NCI-H128 (cell line): ENCODE data around the gene TSC22D1.

ENCODE experiments used
- DNase-seq: peaks from one replicate; lab custom pipeline; 2025; ENCODE audit not compliant: unreplicated experiment; lab: John Stamatoyannopoulos, UW

The TSC22D1 gene

GRCh38 chr13:44433863-44434765, 142.0 kb downstream of the TSC22D1 start:
- no peak for DNase-seq

GRCh38 chr13:44432650-44433049, 143.5 kb downstream of the TSC22D1 start:
- no peak for DNase-seq

DNA sequence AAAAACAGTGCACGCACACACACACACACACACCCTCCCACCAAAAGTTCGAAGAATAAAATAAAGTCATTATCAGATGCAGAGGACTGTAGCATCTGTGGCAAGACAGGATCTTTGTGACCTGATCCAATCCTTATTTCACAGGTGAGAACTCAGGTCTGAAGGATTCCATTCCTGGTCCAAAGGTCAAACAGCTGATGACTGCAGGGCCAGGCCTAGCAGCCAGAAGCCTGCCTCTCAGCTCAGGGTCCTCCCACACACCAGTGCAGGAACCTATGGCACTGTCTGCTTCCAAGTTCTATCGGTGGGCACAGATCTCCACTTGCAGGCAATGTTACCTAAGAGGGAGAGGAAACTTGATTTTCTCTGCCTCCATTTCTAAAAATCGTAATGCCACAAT, 145.0 kb downstream of the TSC22D1 start:
- no peak for DNase-seq

GRCh38 chr13:44429311-44429710, 146.8 kb downstream of the TSC22D1 start:
- DNase-seq: no peak

DNA sequence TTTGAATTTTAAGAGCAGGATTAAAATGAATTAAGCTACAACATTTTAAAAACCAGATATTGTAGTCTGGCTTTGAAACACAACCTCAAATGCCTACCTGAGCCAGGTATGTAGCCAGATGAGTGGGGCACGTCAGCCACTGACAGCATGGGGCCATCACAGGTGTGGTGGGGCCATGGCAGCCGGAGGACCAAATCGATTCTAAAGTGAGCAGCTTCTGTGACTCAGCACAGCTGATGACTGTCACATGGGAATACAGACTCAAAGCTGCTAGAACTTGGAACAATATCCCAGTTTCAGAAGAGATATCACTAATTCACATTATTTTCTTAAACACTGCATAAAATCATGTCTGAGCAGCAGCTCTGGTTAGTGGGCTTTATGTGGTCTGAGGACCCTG, 149.7 kb downstream of the TSC22D1 start:
- no peak for DNase-seq

DNA sequence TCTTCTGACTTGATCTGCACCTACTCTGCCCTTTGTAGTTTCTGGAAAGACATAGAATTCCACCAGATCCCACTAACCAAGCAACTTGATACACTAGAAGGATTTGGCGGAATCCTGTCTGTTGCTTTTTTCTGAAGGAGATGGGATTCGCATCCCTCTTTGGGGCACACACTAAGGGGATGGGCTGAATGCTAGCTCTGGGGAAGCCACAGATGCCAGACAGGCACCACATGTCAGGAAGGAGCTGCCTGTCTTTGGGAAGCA, 150.4 kb downstream of the TSC22D1 start:
- no peak for DNase-seq

GRCh38 chr13:44425041-44425814, 150.9 kb downstream of the TSC22D1 start:
- DNase-seq: no peak

GRCh38 chr13:44423824-44424223, 152.3 kb downstream of the TSC22D1 start:
- no peak for DNase-seq

GRCh38 chr13:44422755-44423643, 153.1 kb downstream of the TSC22D1 start:
- no peak for DNase-seq

GRCh38 chr13:44421853-44422525, 154.1 kb downstream of the TSC22D1 start:
- DNase-seq: no peak

- DNase-seq: no peak
These were observed 155.5 kb downstream of the TSC22D1 start for GRCh38 chr13:44420376-44421220.

DNA sequence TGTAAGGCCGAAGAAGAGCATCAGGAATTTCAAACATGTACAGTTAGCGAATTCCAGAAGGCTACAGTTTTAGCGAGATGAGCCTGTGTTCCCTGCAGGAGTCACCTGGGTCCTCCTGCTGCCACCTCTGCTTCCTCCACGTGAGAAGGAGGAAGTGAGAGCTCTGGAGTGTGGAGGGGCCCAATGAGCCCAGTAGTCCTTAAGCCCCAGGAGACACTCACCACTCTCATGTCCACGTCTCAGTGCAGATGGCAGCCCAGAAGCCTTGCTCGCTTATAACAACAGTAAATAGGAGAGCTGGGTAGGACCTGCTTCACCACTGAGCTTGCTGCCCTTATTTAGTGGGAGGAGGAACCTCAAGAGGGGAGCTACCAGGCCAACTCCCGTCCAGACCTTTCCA, 158.3 kb downstream of the TSC22D1 start:
- DNase-seq: no peak

DNA sequence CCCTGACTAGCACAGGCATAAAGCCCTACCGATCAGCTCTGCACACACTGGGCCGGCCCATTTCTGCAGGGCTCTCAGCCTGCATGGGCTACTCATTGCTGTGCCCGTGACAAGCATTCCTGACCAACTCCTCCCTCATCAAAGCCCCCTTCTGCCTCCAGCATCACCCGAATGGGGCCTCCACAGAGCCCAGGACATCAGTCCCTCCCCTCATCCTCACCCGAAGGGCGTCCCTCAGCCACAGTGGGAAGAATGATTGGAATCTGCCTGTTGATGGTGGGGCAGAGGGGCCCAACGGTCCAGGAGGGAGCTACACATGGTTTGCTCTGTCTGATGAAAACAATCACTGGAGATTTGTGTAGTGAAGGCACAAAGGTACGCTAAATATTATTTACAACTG, 158.7 kb downstream of the TSC22D1 start:
- DNase-seq: no peak

DNA sequence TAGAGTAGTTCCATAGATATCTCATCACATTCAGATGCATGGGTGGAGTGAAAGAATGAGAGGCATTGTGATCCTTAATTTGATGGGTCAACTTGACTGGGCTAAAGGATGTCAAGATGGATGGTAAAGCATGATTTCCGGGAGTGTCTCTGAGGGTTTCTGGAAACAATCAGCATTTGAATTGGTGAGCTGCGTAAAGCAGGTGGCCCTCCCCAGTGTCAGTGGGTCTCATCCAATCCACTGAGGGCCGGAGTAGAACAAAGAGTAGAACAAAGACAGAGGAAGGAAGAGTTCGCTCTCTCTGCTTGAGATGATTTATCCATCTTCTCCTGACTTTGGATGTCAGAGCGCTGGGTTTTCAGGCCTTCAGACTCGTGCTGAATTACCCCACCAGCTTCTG, 159.4 kb downstream of the TSC22D1 start:
- DNase-seq: no peak

- DNase-seq: no peak
These were observed 159.8 kb downstream of the TSC22D1 start for GRCh38 chr13:44416301-44416700.

- DNase-seq: no peak
These were observed 160.3 kb downstream of the TSC22D1 start for GRCh38 chr13:44415815-44416214.

- no peak for DNase-seq
These were observed 161.4 kb downstream of the TSC22D1 start for GRCh38 chr13:44414716-44415115.

DNA sequence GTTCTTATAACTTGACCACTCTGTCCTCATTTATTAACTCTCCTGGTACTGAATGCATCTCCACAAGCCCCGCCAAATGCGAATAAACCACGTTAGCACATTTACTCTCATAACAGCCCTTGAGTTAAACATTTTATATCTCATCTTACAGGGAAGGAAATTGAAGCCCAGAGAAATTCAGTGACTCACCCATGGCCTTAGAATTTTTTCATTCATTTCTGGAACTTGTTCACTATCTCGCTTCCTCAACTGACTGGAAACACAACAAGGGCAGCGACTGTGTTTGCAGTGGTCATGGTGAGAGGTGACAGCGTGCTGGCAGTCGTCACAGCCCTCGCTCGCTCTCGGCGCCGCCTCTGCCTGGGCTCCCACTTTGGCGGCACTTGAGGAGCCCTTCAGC, 163.0 kb downstream of the TSC22D1 start:
- no peak for DNase-seq

- DNase-seq: no peak
These were observed 163.7 kb downstream of the TSC22D1 start for GRCh38 chr13:44412346-44412935.

- no peak for DNase-seq
These were observed 164.3 kb downstream of the TSC22D1 start for GRCh38 chr13:44411841-44412240.
